Transverse colon (tissue), 4 donors: Measurements from ENCODE around the gene NOX4. TPM values are rescaled to one million over a fixed set of nuclear protein-coding genes. Genes with fewer than 3 reads are reported as not detected.
A peak's percentile ranks its signal among the peaks of the same experiment; 100 is the strongest.
"Not testable (repeated sequence)": the region's sequence is repeated elsewhere in the genome, so short reads cannot be mapped to it uniquely, and the experiment has no call there.

ENCODE experiments used
- DNase-seq: peaks from one replicate; pipeline ENCODE4 v3.0.0-alpha.2; 2019
- H3K27ac ChIP-seq, 4 donors: fragments of 200-600 bp; sonication (generic); 2 replicates each; pipeline ENCODE4 v1.5.1; 2016 to 2018; ENCODE audit warnings: inconsistent platforms in 4 of 4
- H3K27me3 ChIP-seq: fragments of 200-600 bp; sonication (generic); 2 replicates; pipeline ENCODE4 v1.5.1; 2017; ENCODE audit warnings: inconsistent platforms
- H3K36me3 ChIP-seq, 4 donors: fragments of 200-600 bp; sonication (generic); 2 replicates each; pipeline ENCODE4 v1.5.1; 2017 to 2019; ENCODE audit warnings: inconsistent platforms in 4 of 4
- H3K4me1 ChIP-seq, 4 donors: fragments of 200-600 bp; sonication (generic); 2 replicates each; pipeline ENCODE4 v1.5.1; 2017 to 2020; ENCODE audit warnings: inconsistent platforms in 4 of 4
- H3K4me3 ChIP-seq, 4 donors: fragments of 200-600 bp; sonication (generic); 1 replicate in 1 of 4; 2 replicates in 3 of 4; pipeline versions ENCODE4 v1.5.1 to v1.6.1; 2017 to 2019; ENCODE audit warnings: inconsistent platforms in 4 of 4
- H3K9me3 ChIP-seq, 2 donors: fragments of 200-600 bp; sonication (generic); 2 replicates each; pipeline ENCODE4 v1.5.1; 2017 to 2019; ENCODE audit warnings: inconsistent platforms in 2 of 2
- CTCF ChIP-seq, 5 experiments: fragments of 200-600 bp in 3 of 5; fragments of 450-650 bp in 2 of 5; sonication (generic) in 3 of 5; IDR thresholded peaks; 1 replicate in 2 of 5; 2 replicates in 3 of 5; pipeline ENCODE4 v1.5.1; 2016 to 2017; ENCODE audit warnings: antibody characterized with exemption in 5 of 5, inconsistent platforms in 3 of 5, mild to moderate bottlenecking in 2 of 5, moderate library complexity in 1 of 5
- EP300 ChIP-seq: sonication (generic); formaldehyde crosslinking; IDR thresholded peaks from one replicate; pipeline ENCODE4 v1.6.1; 2017; ENCODE audit warnings: antibody characterized with exemption, low read depth
- POLR2A ChIP-seq: fragments of 450-650 bp; IDR thresholded peaks from one replicate; pipeline ENCODE4 v1.6.1; 2016; ENCODE audit warnings: antibody characterized with exemption, mild to moderate bottlenecking, moderate library complexity
- POLR2AphosphoS5 ChIP-seq, 3 donors: sonication (generic); formaldehyde crosslinking; IDR thresholded peaks; one replicate each; pipeline ENCODE4 v1.6.1; 2016; ENCODE audit warnings: antibody characterized with exemption in 3 of 3
- WGBS, 2 donors: methylation state at CpG; one replicate each; pipeline ENCODE4 v1.1.5; 2018; ENCODE audit warnings: low coverage in 1 of 2; 5-methylcytosine and 5-hydroxymethylcytosine counted together
- in situ Hi-C, 4 donors: fragments of 200-750 bp; cut with MboI; loops; one replicate each; pipeline versions ENCODE4 v1.15.0 to v1.15.1; 2017; ENCODE audit warnings: low sequenced_read_pairs in 3 of 4, low pct_ligation_motif_present in 1 of 4, low pct_unique_long_range_greater_than_20kb in 1 of 4
- intact Hi-C: fragments of 100-400 bp; cut with DNase I; formaldehyde crosslinking; loops from one replicate; pipeline ENCODE4 v1.15.1; 2023; ENCODE audit warnings: low total_unique reads
- total RNA-seq, 4 donors: library from RNA; depleted of rRNA; stranded (reverse); fragments of >200 nt; gene quantifications; one replicate each; pipeline ENCODE4 v1.1.0, GENCODE V29; 2016

NOX4 gene
- total RNA-seq, 4 donors from 2014 or later, result 2.6 to 3.0 (median 2.9) TPM; not detected in 1

GRCh38 chr11:89408441-89408840 is 82.7 kb downstream of the NOX4 start:
- in situ Hi-C loops, H3K9me3 ChIP-seq: not testable (repeated sequence)

GRCh38 chr11:89405629-89406028 is 85.5 kb downstream of the NOX4 start:
- Histone ChIP-seq H3K4me1 (no peaks in the 10 kb centered on the region), H3K27ac (no peak overlapping the region), H3K4me3 (no peak overlapping the region), H3K27me3 (no peaks in the 10 kb centered on the region), H3K9me3 (no peaks in the 10 kb centered on the region), H3K36me3 (no peaks in the 10 kb centered on the region)
- intact Hi-C loops (loop anchor here (2.0 kb wide), 1 partner anchor 59 kb away; no protein-coding TSS in a partner anchor), in situ Hi-C loops (no loop called here)
- TF ChIP-seq POLR2AphosphoS5 (IDR thresholded peaks at IDR 0.05), result no peak
- TF ChIP-seq CTCF (IDR thresholded peaks at IDR 0.05), result peak in 2 of 5 experiments; percentile 3 to 18
- WGBS, 2 donors, result 58 to 69% methylated on average over 1 of the region's 1 CpG
- no peak for DNase-seq

More at GRCh38 chr11:89408441-89408840, 82.7 kb downstream of the NOX4 start:
- intact Hi-C loops, H3K36me3 ChIP-seq, DNase-seq, H3K27ac ChIP-seq, H3K4me3 ChIP-seq, H3K27me3 ChIP-seq, H3K4me1 ChIP-seq: not testable (repeated sequence)
- WGBS, 2 donors, result 79 to 100% methylated on average over 1 to 2 of the region's 2 CpGs

GRCh38 chr11:89391654-89392053 is 99.5 kb downstream of the NOX4 start:
- 48 to 63% methylated on average over 1 of the region's 1 CpG for WGBS, 2 donors
- DNase-seq, H3K4me1 ChIP-seq, H3K27ac ChIP-seq, H3K27me3 ChIP-seq, H3K36me3 ChIP-seq, H3K4me3 ChIP-seq, H3K9me3 ChIP-seq, intact Hi-C loops, in situ Hi-C loops: not testable (repeated sequence)

- DNase-seq, H3K4me3 ChIP-seq, in situ Hi-C loops, H3K36me3 ChIP-seq, H3K27ac ChIP-seq, H3K9me3 ChIP-seq, H3K27me3 ChIP-seq, intact Hi-C loops, H3K4me1 ChIP-seq: not testable (repeated sequence)
- WGBS, 2 donors, result 86 to 91% methylated on average over 3 of the region's 3 CpGs
These were observed 103.7 kb downstream of the NOX4 start for GRCh38 chr11:89387501-89387900.

- not testable (repeated sequence) for DNase-seq
These were observed 108.2 kb downstream of the NOX4 start for GRCh38 chr11:89382986-89383385.

GRCh38 chr11:89381094-89381493 is 110.1 kb downstream of the NOX4 start:
- H3K9me3 ChIP-seq, result no peaks in the 10 kb centered on the region
- intact Hi-C loops, result no loop called here
- H3K27ac ChIP-seq, result no peak overlapping the region
- TF ChIP-seq POLR2A, result no peak
- no peak for TF ChIP-seq POLR2AphosphoS5 (IDR thresholded peaks at IDR 0.05)
- no peak for TF ChIP-seq EP300
- no peak for TF ChIP-seq CTCF (IDR thresholded peaks at IDR 0.05)
- in situ Hi-C loops, result no loop called here
- H3K4me3 ChIP-seq, result no peak overlapping the region
- no peaks in the 10 kb centered on the region for H3K27me3 ChIP-seq
- DNase-seq, result no peak
- no peaks in the 10 kb centered on the region for H3K36me3 ChIP-seq
- 72% methylated on average over 3 of the region's 3 CpGs; no CpG with 5 or more reads in 1 of the 2 donors for WGBS, 2 donors
- H3K4me1 ChIP-seq, result no peaks in the 10 kb centered on the region

More at GRCh38 chr11:89382986-89383385, 108.2 kb downstream of the NOX4 start:
- intact Hi-C loops, in situ Hi-C loops, H3K9me3 ChIP-seq, H3K27ac ChIP-seq, H3K36me3 ChIP-seq, H3K27me3 ChIP-seq, H3K4me1 ChIP-seq, H3K4me3 ChIP-seq: not testable (repeated sequence)
- WGBS, 2 donors, result 70 to 85% methylated on average over 3 to 6 of the region's 6 CpGs

- in situ Hi-C loops, DNase-seq, H3K36me3 ChIP-seq, intact Hi-C loops, H3K4me3 ChIP-seq, H3K27me3 ChIP-seq, H3K27ac ChIP-seq, H3K4me1 ChIP-seq, H3K9me3 ChIP-seq: not testable (repeated sequence)
These were observed 111.0 kb downstream of the NOX4 start for GRCh38 chr11:89379976-89380771.

- H3K4me3 ChIP-seq, H3K4me1 ChIP-seq, intact Hi-C loops, H3K36me3 ChIP-seq, H3K9me3 ChIP-seq, in situ Hi-C loops, H3K27ac ChIP-seq, H3K27me3 ChIP-seq, DNase-seq: not testable (repeated sequence)
- WGBS, 2 donors, result 62 to 90% methylated on average over 1 of the region's 1 CpG
These were observed 112.2 kb downstream of the NOX4 start for GRCh38 chr11:89378986-89379385.

- H3K36me3 ChIP-seq, H3K4me3 ChIP-seq, H3K27me3 ChIP-seq, DNase-seq, H3K27ac ChIP-seq, intact Hi-C loops, in situ Hi-C loops, H3K9me3 ChIP-seq, H3K4me1 ChIP-seq: not testable (repeated sequence)
- WGBS, 2 donors, result 82 to 88% methylated on average over 2 of the region's 2 CpGs
These were observed 121.8 kb downstream of the NOX4 start for GRCh38 chr11:89369356-89369755.
